ENCODE results near the gene NLRC5.

Gene NLRC5

GRCh38 chr16:57127037-57127763 lies 137.8 kb downstream of the NLRC5 start:
- ChIA-PET POLR2A (no interaction called here), CTCF (interaction anchor here (1.4 kb wide), 1 partner anchor 43 kb away, joined by 3 read pairs; no protein-coding TSS in a partner anchor)
- no peak for DNase-seq (ENCODE audit: extremely low spot score)
- TF ChIP-seq CTBP1 (IDR thresholded peaks at IDR 0.05; ENCODE audit: borderline replicate concordance): no peak
- no peak for TF ChIP-seq SUZ12 (IDR thresholded peaks at IDR 0.05)
- TF ChIP-seq FOXK2 (IDR thresholded peaks at IDR 0.05): no peak
- no peak for TF ChIP-seq L3MBTL2 (conservative IDR thresholded peaks at IDR 0.05)
- TF ChIP-seq, protein P1, sequence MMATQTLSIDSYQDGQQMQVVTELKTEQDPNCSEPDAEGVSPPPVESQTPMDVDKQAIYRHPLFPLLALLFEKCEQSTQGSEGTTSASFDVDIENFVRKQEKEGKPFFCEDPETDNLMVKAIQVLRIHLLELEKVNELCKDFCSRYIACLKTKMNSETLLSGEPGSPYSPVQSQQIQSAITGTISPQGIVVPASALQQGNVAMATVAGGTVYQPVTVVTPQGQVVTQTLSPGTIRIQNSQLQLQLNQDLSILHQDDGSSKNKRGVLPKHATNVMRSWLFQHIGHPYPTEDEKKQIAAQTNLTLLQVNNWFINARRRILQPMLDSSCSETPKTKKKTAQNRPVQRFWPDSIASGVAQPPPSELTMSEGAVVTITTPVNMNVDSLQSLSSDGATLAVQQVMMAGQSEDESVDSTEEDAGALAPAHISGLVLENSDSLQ (IDR thresholded peaks at IDR 0.05): no peak
- TF ChIP-seq HDGF (IDR thresholded peaks at IDR 0.05; ENCODE audit: borderline replicate concordance): no peak
- TF ChIP-seq ELF4 (IDR thresholded peaks at IDR 0.05): no peak
- no peak for TF ChIP-seq BHLHE40 (IDR thresholded peaks at IDR 0.05; ENCODE audit: borderline replicate concordance)
- TF ChIP-seq ZNF384 (IDR thresholded peaks at IDR 0.05): no peak
- TF ChIP-seq TARDBP (IDR thresholded peaks at IDR 0.05): no peak
- no peak for TF ChIP-seq FOXA1 (IDR thresholded peaks at IDR 0.05)
- TF ChIP-seq NFRKB (IDR thresholded peaks at IDR 0.05): no peak
- no peak for TF ChIP-seq FOXM1 (IDR thresholded peaks at IDR 0.05; ENCODE audit: borderline replicate concordance)
- no peak for TF ChIP-seq LEF1 (IDR thresholded peaks at IDR 0.05; ENCODE audit: borderline replicate concordance)

GRCh38 chr16:57127836-57128235 lies 138.5 kb downstream of the NLRC5 start:
- DNase-seq (ENCODE audit: extremely low spot score): no peak
- TF ChIP-seq FOXK2 (IDR thresholded peaks at IDR 0.05) (no peak), FOXA1 (IDR thresholded peaks at IDR 0.05) (no peak), L3MBTL2 (conservative IDR thresholded peaks at IDR 0.05) (no peak), HDGF (IDR thresholded peaks at IDR 0.05; ENCODE audit: borderline replicate concordance) (no peak)
- ChIA-PET CTCF (no interaction called here), POLR2A (no interaction called here)

- ChIA-PET POLR2A (no interaction called here), CTCF (no interaction called here)
- TF ChIP-seq ZNF384 (IDR thresholded peaks at IDR 0.05): no peak
- TF ChIP-seq FOXA1 (IDR thresholded peaks at IDR 0.05): no peak
- TF ChIP-seq SP1 (IDR thresholded peaks at IDR 0.05): no peak
- no peak for TF ChIP-seq TARDBP (IDR thresholded peaks at IDR 0.05)
- TF ChIP-seq FOXK2 (IDR thresholded peaks at IDR 0.05): no peak
- TF ChIP-seq, protein P1 (IDR thresholded peaks at IDR 0.05): no peak
- no peak for TF ChIP-seq BHLHE40 (IDR thresholded peaks at IDR 0.05; ENCODE audit: borderline replicate concordance)
- TF ChIP-seq HDGF (IDR thresholded peaks at IDR 0.05; ENCODE audit: borderline replicate concordance): no peak
- no peak for TF ChIP-seq SUZ12 (IDR thresholded peaks at IDR 0.05)
- no peak for TF ChIP-seq CTBP1 (IDR thresholded peaks at IDR 0.05; ENCODE audit: borderline replicate concordance)
- no peak for TF ChIP-seq ARNT (IDR thresholded peaks at IDR 0.05)
- no peak for TF ChIP-seq NFRKB (IDR thresholded peaks at IDR 0.05)
- TF ChIP-seq LEF1 (IDR thresholded peaks at IDR 0.05; ENCODE audit: borderline replicate concordance): no peak
- TF ChIP-seq ELF4 (IDR thresholded peaks at IDR 0.05): no peak
- no peak for TF ChIP-seq FOXM1 (IDR thresholded peaks at IDR 0.05; ENCODE audit: borderline replicate concordance)
- no peak for TF ChIP-seq L3MBTL2 (conservative IDR thresholded peaks at IDR 0.05)
- DNase-seq (ENCODE audit: extremely low spot score): no peak
These were observed 139.5 kb downstream of the NLRC5 start for GRCh38 chr16:57128771-57129389.

DNA sequence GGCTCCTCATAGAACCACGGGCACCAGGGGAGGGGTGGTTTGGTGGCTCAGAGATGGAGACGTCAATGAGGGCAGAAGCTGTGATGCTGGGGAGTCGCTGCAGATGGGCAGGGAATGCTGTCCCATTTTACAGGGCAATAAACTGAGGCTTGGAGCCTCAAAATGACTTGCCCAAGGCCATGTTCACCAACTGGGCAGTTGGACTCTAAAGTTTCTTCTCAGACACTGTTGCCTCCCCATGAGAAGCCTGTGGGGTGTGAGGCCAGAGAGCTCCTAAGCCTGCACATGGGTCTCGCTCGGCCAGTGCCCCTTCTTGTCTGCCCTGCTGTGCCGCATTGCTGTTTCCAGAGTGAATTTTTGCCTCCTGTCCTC lies 141.6 kb downstream of the NLRC5 start:
- ChIA-PET POLR2A (no interaction called here), CTCF (interaction anchor here (0.6 to 0.7 kb wide), 2 partner anchors 89 to 287 kb away, joined by 3 read pairs; no protein-coding TSS in a partner anchor)
- no peak for TF ChIP-seq L3MBTL2 (conservative IDR thresholded peaks at IDR 0.05)
- no peak for TF ChIP-seq NFRKB (IDR thresholded peaks at IDR 0.05)
- TF ChIP-seq SUZ12 (IDR thresholded peaks at IDR 0.05): no peak
- no peak for TF ChIP-seq FOXA1 (IDR thresholded peaks at IDR 0.05)
- TF ChIP-seq FOXM1 (IDR thresholded peaks at IDR 0.05; ENCODE audit: borderline replicate concordance): no peak
- TF ChIP-seq CTBP1 (IDR thresholded peaks at IDR 0.05; ENCODE audit: borderline replicate concordance): no peak
- no peak for TF ChIP-seq ARNT (IDR thresholded peaks at IDR 0.05)
- no peak for TF ChIP-seq ELF4 (IDR thresholded peaks at IDR 0.05)
- TF ChIP-seq BHLHE40 (IDR thresholded peaks at IDR 0.05; ENCODE audit: borderline replicate concordance): no peak
- no peak for TF ChIP-seq LEF1 (IDR thresholded peaks at IDR 0.05; ENCODE audit: borderline replicate concordance)
- TF ChIP-seq ZNF384 (IDR thresholded peaks at IDR 0.05): no peak
- no peak for TF ChIP-seq HDGF (IDR thresholded peaks at IDR 0.05; ENCODE audit: borderline replicate concordance)
- DNase-seq (ENCODE audit: extremely low spot score): no peak

GRCh38 chr16:57131351-57131970 lies 142.1 kb downstream of the NLRC5 start:
- TF ChIP-seq ARNT (IDR thresholded peaks at IDR 0.05) (no peak), HDGF (IDR thresholded peaks at IDR 0.05; ENCODE audit: borderline replicate concordance) (no peak), NFRKB (IDR thresholded peaks at IDR 0.05) (no peak), FOXM1 (IDR thresholded peaks at IDR 0.05; ENCODE audit: borderline replicate concordance) (no peak), LEF1 (IDR thresholded peaks at IDR 0.05; ENCODE audit: borderline replicate concordance) (no peak), FOXK2 (IDR thresholded peaks at IDR 0.05) (no peak), TARDBP (IDR thresholded peaks at IDR 0.05) (no peak), SP1 (IDR thresholded peaks at IDR 0.05) (no peak), ZNF384 (IDR thresholded peaks at IDR 0.05) (no peak), CTBP1 (IDR thresholded peaks at IDR 0.05; ENCODE audit: borderline replicate concordance) (no peak), L3MBTL2 (conservative IDR thresholded peaks at IDR 0.05) (no peak), SUZ12 (IDR thresholded peaks at IDR 0.05) (no peak), ELF4 (IDR thresholded peaks at IDR 0.05) (no peak), BHLHE40 (IDR thresholded peaks at IDR 0.05; ENCODE audit: borderline replicate concordance) (no peak), FOXA1 (IDR thresholded peaks at IDR 0.05) (no peak)
- TF ChIP-seq, protein P1 (IDR thresholded peaks at IDR 0.05): no peak
- ChIA-PET POLR2A (no interaction called here), CTCF (interaction anchor here (0.6 to 0.7 kb wide), 2 partner anchors 88 to 287 kb away, joined by 3 read pairs; no protein-coding TSS in a partner anchor)
- DNase-seq (ENCODE audit: extremely low spot score): no peak
